CD4-positive, alpha-beta T cell (primary cell): ENCODE measurements around the gene PEX10. TPM values are rescaled to one million over a fixed set of nuclear protein-coding genes. Genes with fewer than 3 reads are reported as not detected.

ENCODE experiments used
- ATAC-seq: fragments of 200-7000 bp; cut with Tn5 transposase; one replicate; pipeline ENCODE4 v1.10.0; 2022; ENCODE audit warnings: mild to moderate bottlenecking; ENCODE audit not compliant: poor library complexity
- CTCF ChIA-PET: fragments of 350-600 bp; sonication (Branson Sonifier 250); formaldehyde crosslinking; loops from one replicate; lab custom pipeline; 2021; ENCODE audit warnings: antibody characterized with exemption, inconsistent platforms; lab: Charles Lee
- POLR2A ChIA-PET: fragments of 350-600 bp; sonication (Branson Sonifier 250); formaldehyde crosslinking; loops from one replicate; lab custom pipeline; 2021; ENCODE audit warnings: antibody characterized with exemption, inconsistent platforms; lab: Charles Lee
- DNase-seq, 14 experiments: peaks; one replicate each; pipeline ENCODE4 v3.0.0-alpha.2; 2013 to 2020; ENCODE audit warnings: mixed read lengths in 2 of 14
- H3K27ac ChIP-seq, 2 donors: one replicate each; pipeline versions ENCODE4 v1.5.1 to v1.7.0; 2013; ENCODE audit warnings: low read length in 2 of 2, low read depth in 1 of 2, mild to moderate bottlenecking in 1 of 2
- H3K27me3 ChIP-seq, 2 experiments: 1 replicate in 1 of 2; 2 replicates in 1 of 2; pipeline versions ENCODE4 v1.6.1 to v1.7.0; 2013; ENCODE audit warnings: low read length in 2 of 2, control low read depth in 1 of 2, mild to moderate bottlenecking in 1 of 2, moderate library complexity in 1 of 2; ENCODE audit not compliant: insufficient read depth in 2 of 2, control insufficient read depth in 1 of 2
- H3K36me3 ChIP-seq: one replicate; pipeline ENCODE4 v1.6.1; 2013; ENCODE audit warnings: low read length, control low read depth; ENCODE audit not compliant: insufficient read depth
- H3K4me1 ChIP-seq: one replicate; pipeline ENCODE4 v1.6.1; 2013; ENCODE audit warnings: low read length, control low read depth; ENCODE audit not compliant: insufficient read depth
- H3K4me3 ChIP-seq: one replicate; pipeline ENCODE4 v1.5.1; 2013; ENCODE audit warnings: mild to moderate bottlenecking, low read length, moderate library complexity
- H3K9me3 ChIP-seq, 2 experiments: 1 replicate in 1 of 2; 2 replicates in 1 of 2; pipeline versions ENCODE4 v1.6.1 to v1.7.0; 2013; ENCODE audit warnings: low read length in 2 of 2, mild to moderate bottlenecking in 2 of 2, control low read depth in 1 of 2, moderate library complexity in 1 of 2; ENCODE audit not compliant: control insufficient read depth in 1 of 2, insufficient read depth in 1 of 2
- H3K27ac Mint-ChIP-seq: one replicate; pipeline ENCODE4 v1.8.0; 2020; ENCODE audit warnings: mixed read lengths
- H3K27me3 Mint-ChIP-seq: one replicate; pipeline ENCODE4 v1.8.0; 2021; ENCODE audit warnings: mixed read lengths
- H3K36me3 Mint-ChIP-seq: one replicate; pipeline ENCODE4 v1.8.0; 2021; ENCODE audit warnings: low read depth, mixed read lengths
- H3K4me1 Mint-ChIP-seq: one replicate; pipeline ENCODE4 v1.8.0; 2021; ENCODE audit warnings: low read depth, mixed read lengths
- H3K4me3 Mint-ChIP-seq: one replicate; pipeline ENCODE4 v1.8.0; 2020; ENCODE audit warnings: mild to moderate bottlenecking, mixed read lengths
- H3K9me3 Mint-ChIP-seq: one replicate; pipeline ENCODE4 v1.8.0; 2020; ENCODE audit warnings: mixed read lengths
- CTCF ChIP-seq: fragments of 200-600 bp; IDR thresholded peaks from one replicate; pipeline ENCODE4 v1.8.0; 2022; ENCODE audit warnings: antibody characterized with exemption, mild to moderate bottlenecking
- intact Hi-C, 2 experiments: fragments of 100-400 bp; cut with DNase I in 1 of 2; cut with micrococcal nuclease in 1 of 2; formaldehyde crosslinking; loops; one replicate each; pipeline versions ENCODE4 v1.15.1 to v1.9.0; 2023 to 2025; cut with DNase I, micrococcal nuclease
- total RNA-seq, 174 experiments: library from RNA in 2 of 174; stranded (reverse) in 2 of 174; gene quantifications; one replicate each; pipeline ENCODE4 v1.2.3 and lab custom pipeline; 2021 to 2026

The PEX10 gene
- total RNA-seq, 2 experiments from 2014 or later = 12.0 to 12.5 TPM

DNA sequence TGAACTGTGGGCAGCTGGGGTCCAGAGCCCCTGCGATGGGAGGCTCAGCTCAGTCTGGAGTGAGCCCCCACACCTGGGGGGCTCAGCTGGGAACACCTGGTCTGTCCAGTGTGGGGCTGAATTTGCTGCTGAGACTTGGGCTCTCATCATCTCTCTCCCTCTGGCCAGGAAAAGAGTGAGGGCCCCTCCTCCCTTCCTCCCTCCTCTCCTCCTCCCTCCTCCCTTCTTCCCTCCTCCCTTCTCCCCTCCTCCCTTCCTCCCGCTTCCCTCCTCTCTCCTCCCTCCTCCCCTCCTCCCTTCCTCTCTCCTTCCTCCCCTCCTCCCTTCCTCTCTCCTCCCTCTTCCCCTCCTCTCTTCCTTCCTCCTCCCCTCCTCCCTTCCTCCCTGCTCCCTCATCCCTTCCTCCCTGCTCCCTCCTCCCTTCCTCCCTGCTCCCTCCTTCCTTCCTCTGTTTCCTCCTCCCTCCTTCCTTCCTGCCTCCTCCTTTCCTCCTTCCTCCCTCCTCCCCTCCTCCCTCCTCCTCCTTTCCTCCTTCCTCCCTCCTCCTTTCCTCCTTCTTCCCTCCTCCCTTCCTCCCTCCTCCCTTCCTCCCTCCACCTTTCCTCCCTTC, 23.5 kb upstream of the PEX10 start:
- H3K27ac ChIP-seq = no peak overlapping the region
- peaks cover 12% of the 10 kb centered on the region for H3K27me3 Mint-ChIP-seq
- H3K9me3 Mint-ChIP-seq = no peaks in the 10 kb centered on the region
- DNase-seq = no peak
- peaks cover 8% of the 10 kb centered on the region for H3K36me3 ChIP-seq
- H3K9me3 ChIP-seq = peaks cover 0 to 11% of the 10 kb centered on the region in 2 experiments
- intact Hi-C loops = no loop called here
- H3K4me3 Mint-ChIP-seq = no peak overlapping the region
- H3K27ac Mint-ChIP-seq = no peak overlapping the region
- H3K27me3 ChIP-seq = no peaks in the 10 kb centered on the region
- H3K4me1 Mint-ChIP-seq = peaks cover 4% of the 10 kb centered on the region
- no peak for ATAC-seq
- no peak for TF ChIP-seq CTCF
- POLR2A ChIA-PET = no interaction called here
- H3K4me1 ChIP-seq = peaks cover 3% of the 10 kb centered on the region
- CTCF ChIA-PET = no interaction called here
- peaks cover 5% of the 10 kb centered on the region for H3K36me3 Mint-ChIP-seq
- H3K4me3 ChIP-seq = no peak overlapping the region

DNA sequence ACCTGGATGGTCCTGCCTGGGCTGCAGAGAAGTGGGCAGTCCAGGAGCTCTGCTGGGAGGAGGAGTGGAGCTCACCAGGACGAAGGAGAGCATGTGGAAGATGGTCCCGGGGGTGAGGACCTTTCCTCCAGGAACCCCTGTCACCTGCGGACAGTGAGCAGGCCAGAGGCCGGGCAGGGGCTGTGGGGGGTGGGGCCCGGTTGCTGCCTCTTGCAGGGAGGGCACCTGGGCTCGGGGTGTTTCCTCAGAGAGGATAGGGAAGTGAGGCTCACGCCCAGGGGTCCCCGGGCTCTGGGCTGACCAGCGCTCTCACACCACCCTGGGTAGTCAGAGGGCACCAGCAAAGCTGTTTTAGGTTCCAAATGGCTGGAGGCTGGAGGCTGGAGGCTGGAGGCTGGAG, 22.7 kb upstream of the PEX10 start:
- CTCF ChIA-PET = no interaction called here
- TF ChIP-seq CTCF = no peak
- H3K27ac Mint-ChIP-seq = no peak overlapping the region

DNA sequence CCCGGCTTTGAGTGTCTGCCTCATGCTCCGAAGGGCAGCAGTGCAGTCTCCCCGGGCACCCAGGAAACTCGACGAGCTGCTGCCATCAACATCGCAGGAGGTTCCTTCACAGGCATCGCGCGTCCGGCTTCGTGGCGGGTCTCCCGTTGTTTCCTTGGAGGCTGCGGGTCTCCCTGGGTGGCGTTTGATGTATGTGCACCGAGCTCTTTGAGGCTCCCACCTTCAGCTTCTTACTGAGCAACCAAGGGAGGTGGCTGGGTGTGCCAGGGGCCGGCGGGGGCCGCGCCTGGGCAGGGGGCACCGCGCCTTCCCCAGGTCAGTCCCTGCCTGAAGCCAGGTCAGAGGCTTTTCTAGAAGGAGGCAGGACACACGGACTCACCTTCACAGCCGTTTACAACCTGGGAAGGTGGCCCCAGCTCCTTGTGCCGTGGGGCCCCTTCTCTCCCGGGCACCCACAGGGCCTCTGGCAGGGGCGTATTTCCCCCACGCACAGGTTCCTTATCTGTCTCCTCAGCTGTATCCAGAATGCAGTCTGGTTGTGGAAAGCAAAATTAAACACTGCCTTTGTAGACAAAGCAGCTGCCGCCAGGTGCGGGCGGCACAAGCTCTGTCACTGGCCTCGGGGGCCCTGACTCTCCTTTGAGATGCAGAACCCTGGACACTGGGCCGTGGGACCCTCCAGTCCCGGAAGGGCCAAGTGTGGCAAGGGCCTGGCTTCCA, 21.7 kb upstream of the PEX10 start:
- CTCF ChIA-PET = no interaction called here
- Histone ChIP-seq H3K27ac (no peak overlapping the region), H3K4me1 (peaks cover 3% of the 10 kb centered on the region), H3K4me3 (no peak overlapping the region), H3K27me3 (no peaks in the 10 kb centered on the region), H3K9me3 (peaks cover 0 to 22% of the 10 kb centered on the region in 2 experiments), H3K36me3 (peaks cover 8% of the 10 kb centered on the region)
- POLR2A ChIA-PET = no interaction called here
- DNase-seq = no peak
- Mint-ChIP-seq H3K27me3 (peaks cover 6% of the 10 kb centered on the region), H3K4me1 (peaks cover 4% of the 10 kb centered on the region), H3K9me3 (no peaks in the 10 kb centered on the region), H3K36me3 (peaks cover 5% of the 10 kb centered on the region), H3K4me3 (no peak overlapping the region), H3K27ac (no peak overlapping the region)
- intact Hi-C loops = no loop called here
- ATAC-seq = no peak
- TF ChIP-seq CTCF = no peak

More for the DNA sequence above, 22.7 kb upstream of the PEX10 start:
- Histone ChIP-seq H3K27ac (no peak overlapping the region), H3K27me3 (no peaks in the 10 kb centered on the region), H3K4me1 (peaks cover 3% of the 10 kb centered on the region), H3K4me3 (no peak overlapping the region), H3K36me3 (peaks cover 8% of the 10 kb centered on the region), H3K9me3 (peaks cover 0 to 12% of the 10 kb centered on the region in 2 experiments)
- Mint-ChIP-seq H3K27me3 (peaks cover 12% of the 10 kb centered on the region), H3K4me1 (peaks cover 4% of the 10 kb centered on the region), H3K9me3 (no peaks in the 10 kb centered on the region), H3K4me3 (no peak overlapping the region), H3K36me3 (peaks cover 5% of the 10 kb centered on the region)
- no peak for ATAC-seq
- intact Hi-C loops = no loop called here
- POLR2A ChIA-PET = no interaction called here
- no peak for DNase-seq
